Stimulated activated CD8-positive, alpha-beta memory T cell treated with anti-CD3 and anti-CD28 coated beads, Interleukin-15, amount 100 ng/mL, for 1 hour (primary cell): Measurements from ENCODE around the gene PRAMEF26.
"Not testable (repeated sequence)": the region's sequence is repeated elsewhere in the genome, so short reads cannot be mapped to it uniquely, and the experiment has no call there.

Source experiments
- DNase-seq: peaks from one replicate; pipeline ENCODE4 v3.0.0-alpha.2; 2020; ENCODE audit warnings: low read depth

PRAMEF26 gene

GRCh38 chr1:13155909-13156308, at the start of gene PRAMEF26:
TSS of gene PRAMEF26 (minus strand) at chr1:13156009. CDS start at chr1:13153095, 2,914 bp downstream.
- not testable (repeated sequence) for DNase-seq

GRCh38 chr1:13201309-13201708, 45.5 kb upstream of the PRAMEF26 start, which contains the start of gene PRAMEF13:
TSS of gene PRAMEF13 (minus strand) at chr1:13201409. CDS start at chr1:13199589, 1,820 bp downstream.
- DNase-seq: not testable (repeated sequence)

- DNase-seq: not testable (repeated sequence)
Observed at GRCh38 chr1:13171548-13171947, 15.7 kb upstream of the PRAMEF26 start, which contains the start of gene PRAMEF9. TSS of gene PRAMEF9 (plus strand) at chr1:13171848. CDS start at chr1:13175281, 3,433 bp downstream.

- not testable (repeated sequence) for DNase-seq
Observed at GRCh38 chr1:13165531-13165930, 9.7 kb upstream of the PRAMEF26 start, which contains the start of gene HNRNPCL4. TSS of gene HNRNPCL4 (minus strand) at chr1:13165631. CDS start at chr1:13165467, 164 bp downstream.

DNA sequence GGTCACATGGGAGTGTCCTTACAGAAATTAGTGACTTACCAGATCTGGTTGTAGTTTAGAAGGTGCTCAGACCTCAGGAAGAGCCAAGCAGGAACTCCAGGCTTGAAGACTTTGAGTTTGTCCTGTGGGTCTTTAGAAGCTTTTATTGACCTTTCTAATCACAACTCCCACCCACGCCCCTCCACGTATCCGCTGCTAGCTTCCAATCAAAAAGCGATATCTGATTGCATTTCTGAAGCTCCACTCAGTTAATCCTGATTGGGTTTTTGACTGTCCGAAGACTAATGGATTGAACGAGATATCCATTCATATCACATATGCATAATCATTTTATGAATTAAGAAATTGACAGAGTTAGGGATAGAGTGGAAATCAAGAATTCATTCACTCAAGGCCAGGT, 39.1 kb downstream of the PRAMEF26 start, which contains the start of gene HNRNPCL2:
Gene HNRNPCL2 (minus strand): TSS at position 101 of the 400 bp plus-strand sequence. CDS start 454 bp downstream, outside the sequence.
- not testable (repeated sequence) for DNase-seq
